Spleen (tissue), 11 donors: ENCODE measurements around the gene SCFD2. TPM values are rescaled to one million over a fixed set of nuclear protein-coding genes. Genes with fewer than 3 reads are reported as not detected.

ENCODE experiments used
- DNase-seq: peaks from one replicate; pipeline ENCODE4 v3.0.0-alpha.2; 2020
- H3K27ac ChIP-seq, 8 donors: fragments of 200-600 bp; sonication (generic) in 7 of 8; 1 replicate in 4 of 8; 2 replicates in 4 of 8; pipeline versions ENCODE4 v1.5.0 to v1.8.0; 2016 to 2021; ENCODE audit warnings: inconsistent platforms in 4 of 8, mild to moderate bottlenecking in 4 of 8, moderate library complexity in 1 of 8
- H3K27me3 ChIP-seq, 7 donors: fragments of 200-600 bp; sonication (generic) in 6 of 7; replicated peaks in 1 of 7; 1 replicate in 4 of 7; 2 replicates in 3 of 7; pipeline versions ENCODE4 v1.5.0 to v1.8.0; 2016 to 2021; ENCODE audit warnings: inconsistent platforms in 3 of 7, mild to moderate bottlenecking in 1 of 7
- H3K36me3 ChIP-seq, 6 donors: fragments of 200-600 bp; sonication (generic) in 5 of 6; 1 replicate in 4 of 6; 2 replicates in 2 of 6; pipeline versions ENCODE4 v1.5.0 to v1.8.0; 2016 to 2021; ENCODE audit warnings: inconsistent platforms in 2 of 6
- H3K4me1 ChIP-seq, 6 donors: fragments of 200-600 bp; sonication (generic) in 5 of 6; 1 replicate in 3 of 6; 2 replicates in 3 of 6; pipeline versions ENCODE4 v1.5.0 to v1.8.0; 2016 to 2021; ENCODE audit warnings: inconsistent platforms in 3 of 6
- H3K4me3 ChIP-seq, 8 donors: fragments of 200-600 bp; sonication (generic) in 7 of 8; 1 replicate in 4 of 8; 2 replicates in 4 of 8; pipeline versions ENCODE4 v1.5.0 to v1.8.0; 2016 to 2021; ENCODE audit warnings: inconsistent platforms in 4 of 8, mild to moderate bottlenecking in 4 of 8, moderate library complexity in 2 of 8
- H3K9me3 ChIP-seq, 8 donors: fragments of 200-600 bp; sonication (generic) in 7 of 8; 1 replicate in 4 of 8; 2 replicates in 4 of 8; pipeline versions ENCODE4 v1.5.0 to v1.8.0; 2016 to 2021; ENCODE audit warnings: inconsistent platforms in 4 of 8
- POLR2A ChIP-seq, 3 donors: fragments of 450-650 bp; IDR thresholded peaks; one replicate each; pipeline ENCODE4 v1.5.1; 2017; ENCODE audit warnings: antibody characterized with exemption in 3 of 3, mild to moderate bottlenecking in 1 of 3
- POLR2AphosphoS5 ChIP-seq, 3 donors: sonication (generic); formaldehyde crosslinking; IDR thresholded peaks; one replicate each; pipeline ENCODE4 v1.5.1; 2017; ENCODE audit warnings: antibody characterized with exemption in 3 of 3
- WGBS, 5 donors: extraction: QIAGEN DNeasy Blood & Tissue Kit in 3 of 5; methylation state at CpG; one replicate each; pipeline versions ENCODE4 v1.1.5 to v1.1.7; 2013 to 2018; 5-methylcytosine and 5-hydroxymethylcytosine counted together
- intact Hi-C: fragments of 100-400 bp; cut with DNase I; formaldehyde crosslinking; loops from one replicate; pipeline ENCODE4 v1.15.0; 2023; ENCODE audit warnings: low total_unique reads
- polyA plus RNA-seq, 3 donors: library from polyadenylated mRNA; stranded (reverse); fragments of 200-250 nt; gene quantifications; one replicate each; pipeline ENCODE4 v1.2.1, GENCODE V29; 2013
- total RNA-seq, 7 donors: library from RNA; depleted of rRNA in 3 of 7; stranded (reverse); fragments of >200 nt in 3 of 7; fragmentation: NEBNext Ultra II Directional in 4 of 7; extraction: Animal tissue kit (Norgen Biotek cat#: 25700) in 4 of 7; gene quantifications; one replicate each; pipeline versions ENCODE4 v1.1.0 to v1.2.1, GENCODE V29; 2016 to 2021
- TF ChIP-seq, protein P1 (sequence below), 11 experiments: fragments of 200-600 bp in 7 of 11; fragments of 450-650 bp in 4 of 11; sonication (generic) in 4 of 11; IDR thresholded peaks in 8 of 11; conservative IDR thresholded peaks in 3 of 11; 1 replicate in 7 of 11; 2 replicates in 4 of 11; pipeline versions ENCODE4 v1.4.0 to v1.8.0; 2016 to 2021; ENCODE audit warnings: antibody characterized with exemption in 11 of 11, inconsistent platforms in 4 of 11, mild to moderate bottlenecking in 1 of 11
- donor health status: healthy with polysubstance abuse.
- donor health status: DM: no; HTN: no; CAD: no; lungs with moderate emphysema.
- donor health status: DM: no; HTN: no; CAD: no.
- donor health status: Bipolar disorder and iron deficiency.
- donor health status: healthy.
- donor health status: DM: no; HTN: no; CAD: no.
- donor health status: DM: yes; HTN: yes; CAD: no.

SCFD2 gene
- total and polyA plus RNA-seq, 10 donors = 3.6 to 42.1 (median 21.1) TPM

DNA sequence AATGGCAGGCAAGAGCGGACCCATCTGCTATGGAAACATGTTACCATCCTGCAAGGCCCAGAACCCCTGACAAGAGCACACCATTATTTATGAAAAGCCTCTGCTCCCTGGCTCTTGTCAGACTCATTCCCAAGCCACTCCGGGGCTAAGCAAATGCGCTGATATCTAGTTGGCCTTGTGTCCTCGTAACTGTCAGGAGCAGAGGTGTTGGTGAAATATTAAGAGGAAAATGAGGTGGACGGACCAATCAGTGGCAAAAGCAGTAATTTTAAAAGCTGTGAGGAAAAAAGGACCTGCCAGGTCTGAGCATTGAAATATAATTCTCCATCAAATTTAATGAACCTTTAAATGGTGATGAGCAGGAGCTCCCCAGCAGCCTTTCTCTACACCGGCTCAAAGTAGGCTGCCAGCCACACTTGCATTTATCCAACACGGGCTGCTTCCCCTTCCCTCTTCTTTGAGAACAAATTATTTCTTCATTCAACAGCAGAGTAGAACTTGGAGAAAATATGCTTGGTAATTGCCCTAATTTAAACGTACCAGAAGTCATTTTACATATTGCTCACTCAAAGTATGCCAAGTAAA is 289.4 kb downstream of the SCFD2 start:
- intact Hi-C loops = no loop called here
- WGBS, 5 donors = 92 to 96% (median 93%) methylated on average over 8 of the region's 8 CpGs
- H3K27me3 ChIP-seq = no peaks in the 10 kb centered on the region

DNA sequence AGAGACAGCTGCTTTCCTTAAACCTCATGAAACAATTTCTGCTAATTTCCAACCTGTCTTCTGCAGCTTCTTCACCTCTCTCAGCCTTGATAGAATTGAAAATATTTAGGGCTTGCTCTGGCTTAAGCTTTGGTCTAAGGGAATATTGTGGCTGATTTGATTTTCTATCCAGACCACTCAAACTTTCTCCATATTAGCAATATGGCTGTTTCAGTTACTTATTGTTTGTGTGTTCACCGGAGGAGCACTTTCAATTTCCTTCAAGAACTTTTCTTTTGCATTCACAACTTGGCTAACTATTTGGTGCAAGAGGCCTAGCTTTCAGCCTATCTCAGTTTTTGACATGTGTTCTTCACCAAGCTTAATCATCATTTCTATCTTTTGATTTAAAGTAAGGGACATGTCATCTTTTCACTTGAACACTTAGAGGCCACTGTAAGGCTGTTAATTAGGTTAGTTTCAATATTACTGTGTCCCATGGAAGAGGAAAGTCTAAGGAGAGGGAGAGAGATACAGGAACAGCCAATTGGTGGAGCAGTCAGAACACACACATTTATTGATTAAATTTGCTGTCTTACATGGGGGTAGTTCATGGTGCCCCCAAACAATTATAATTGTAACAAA is 290.6 kb downstream of the SCFD2 start:
- Histone ChIP-seq H3K36me3 (no peaks in the 10 kb centered on the region), H3K4me1 (no peaks in the 10 kb centered on the region), H3K27ac (no peak overlapping the region), H3K4me3 (no peak overlapping the region), H3K27me3 (no peaks in the 10 kb centered on the region), H3K9me3 (no peaks in the 10 kb centered on the region)
- intact Hi-C loops = no loop called here
- no peak for DNase-seq
- TF ChIP-seq POLR2A (IDR thresholded peaks at IDR 0.05) (no peak), POLR2AphosphoS5 (IDR thresholded peaks at IDR 0.05) (no peak)
- TF ChIP-seq, protein P1, sequence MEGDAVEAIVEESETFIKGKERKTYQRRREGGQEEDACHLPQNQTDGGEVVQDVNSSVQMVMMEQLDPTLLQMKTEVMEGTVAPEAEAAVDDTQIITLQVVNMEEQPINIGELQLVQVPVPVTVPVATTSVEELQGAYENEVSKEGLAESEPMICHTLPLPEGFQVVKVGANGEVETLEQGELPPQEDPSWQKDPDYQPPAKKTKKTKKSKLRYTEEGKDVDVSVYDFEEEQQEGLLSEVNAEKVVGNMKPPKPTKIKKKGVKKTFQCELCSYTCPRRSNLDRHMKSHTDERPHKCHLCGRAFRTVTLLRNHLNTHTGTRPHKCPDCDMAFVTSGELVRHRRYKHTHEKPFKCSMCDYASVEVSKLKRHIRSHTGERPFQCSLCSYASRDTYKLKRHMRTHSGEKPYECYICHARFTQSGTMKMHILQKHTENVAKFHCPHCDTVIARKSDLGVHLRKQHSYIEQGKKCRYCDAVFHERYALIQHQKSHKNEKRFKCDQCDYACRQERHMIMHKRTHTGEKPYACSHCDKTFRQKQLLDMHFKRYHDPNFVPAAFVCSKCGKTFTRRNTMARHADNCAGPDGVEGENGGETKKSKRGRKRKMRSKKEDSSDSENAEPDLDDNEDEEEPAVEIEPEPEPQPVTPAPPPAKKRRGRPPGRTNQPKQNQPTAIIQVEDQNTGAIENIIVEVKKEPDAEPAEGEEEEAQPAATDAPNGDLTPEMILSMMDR (IDR thresholded peaks at IDR 0.05 in 8 of 11, conservative IDR thresholded peaks at IDR 0.05 in 3 of 11) = no peak
- 67 to 89% (median 80%) methylated on average over 1 of the region's 1 CpG for WGBS, 5 donors

More for the DNA sequence above, 289.4 kb downstream of the SCFD2 start:
- H3K4me1 ChIP-seq = no peaks in the 10 kb centered on the region
- no peak overlapping the region for H3K27ac ChIP-seq
- no peak for DNase-seq
- no peaks in the 10 kb centered on the region for H3K36me3 ChIP-seq
- TF ChIP-seq POLR2AphosphoS5 (IDR thresholded peaks at IDR 0.05) = no peak
- no peaks in the 10 kb centered on the region for H3K9me3 ChIP-seq
- H3K4me3 ChIP-seq = no peak overlapping the region

DNA sequence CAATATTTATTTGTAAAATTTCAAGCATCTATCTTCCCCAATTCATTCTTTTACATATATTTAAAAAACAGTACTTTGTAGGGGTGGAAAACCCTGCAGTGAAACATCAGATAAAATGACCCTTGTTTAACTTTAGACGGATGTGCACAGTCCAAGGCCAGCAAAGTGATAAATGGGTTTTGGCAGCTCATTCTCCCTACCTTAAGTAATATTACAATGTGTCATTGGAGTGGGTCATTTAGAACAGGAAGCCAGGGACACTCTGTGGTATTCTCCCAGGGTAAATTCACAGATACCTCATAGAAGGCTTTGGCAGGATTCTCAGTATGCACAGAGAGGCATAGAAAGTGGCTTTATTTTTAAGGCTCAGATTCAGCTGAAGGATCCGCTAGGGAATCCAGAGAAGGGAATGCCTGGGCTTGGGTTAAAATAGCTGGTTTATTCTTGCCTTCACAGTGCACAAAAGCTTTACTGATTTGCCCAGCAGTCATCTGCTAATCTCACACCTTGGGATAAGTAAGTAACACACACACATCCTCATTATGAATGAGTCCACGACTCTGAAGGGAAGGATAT is 297.0 kb downstream of the SCFD2 start:
- TF ChIP-seq, protein P1 (IDR thresholded peaks at IDR 0.05 in 8 of 11, conservative IDR thresholded peaks at IDR 0.05 in 3 of 11) = no peak
- no peak for TF ChIP-seq POLR2A (IDR thresholded peaks at IDR 0.05)
- TF ChIP-seq POLR2AphosphoS5 (IDR thresholded peaks at IDR 0.05) = no peak
- Histone ChIP-seq H3K4me1 (no peaks in the 10 kb centered on the region), H3K36me3 (peaks cover 0 to 4% (median 0%) of the 10 kb centered on the region in 6 donors), H3K27ac (no peak overlapping the region), H3K27me3 (no peaks in the 10 kb centered on the region), H3K4me3 (no peak overlapping the region), H3K9me3 (peaks cover 0 to 28% (median 21%) of the 10 kb centered on the region in 8 donors)
- intact Hi-C loops = no loop called here
- no peak for DNase-seq
- 70 to 83% (median 77%) methylated on average over 3 of the region's 3 CpGs for WGBS, 5 donors

DNA sequence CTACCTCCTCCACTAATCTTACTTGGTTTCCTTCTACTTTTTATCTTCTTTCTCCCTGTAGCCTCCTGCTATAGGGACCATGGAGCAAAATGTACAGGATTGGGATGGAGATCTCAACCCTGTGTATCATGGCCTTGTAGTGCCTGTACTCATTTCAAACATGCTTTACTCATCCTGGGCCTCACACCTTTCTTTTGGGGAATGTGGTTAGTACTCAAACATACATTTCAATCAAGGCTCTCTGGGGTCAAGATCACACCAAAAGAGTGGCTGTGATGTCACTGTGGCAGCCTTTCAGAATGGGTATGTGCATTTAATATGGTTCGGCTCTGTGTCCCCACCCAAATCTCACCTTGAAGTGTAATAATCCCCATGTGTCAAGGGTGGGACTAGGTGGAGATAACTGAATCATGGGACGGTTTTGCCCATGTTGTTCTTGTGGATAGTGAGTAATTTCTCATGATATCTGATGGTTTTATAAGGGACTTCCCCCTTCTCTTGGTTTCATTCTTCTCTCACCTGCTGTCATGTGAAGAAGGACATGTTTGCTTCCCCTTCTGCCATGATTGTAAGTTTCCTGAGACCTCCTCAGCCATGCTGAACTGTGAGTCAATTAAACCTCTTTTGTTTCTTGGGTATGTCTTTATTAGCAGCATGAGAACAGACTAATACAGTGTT is 298.6 kb downstream of the SCFD2 start:
- Histone ChIP-seq H3K36me3 (peaks cover 0 to 4% (median 0%) of the 10 kb centered on the region in 6 donors), H3K9me3 (peaks cover 0 to 28% (median 21%) of the 10 kb centered on the region in 8 donors), H3K27ac (no peak overlapping the region), H3K27me3 (no peaks in the 10 kb centered on the region), H3K4me3 (no peak overlapping the region), H3K4me1 (no peaks in the 10 kb centered on the region)
- intact Hi-C loops = no loop called here
- no peak for DNase-seq
- 81 to 100% (median 91%) methylated on average over 2 of the region's 2 CpGs for WGBS, 5 donors
- TF ChIP-seq, protein P1 (IDR thresholded peaks at IDR 0.05 in 8 of 11, conservative IDR thresholded peaks at IDR 0.05 in 3 of 11) = no peak
- no peak for TF ChIP-seq POLR2A (IDR thresholded peaks at IDR 0.05)
- no peak for TF ChIP-seq POLR2AphosphoS5 (IDR thresholded peaks at IDR 0.05)
